IPS-15b (cell line): Measurements from ENCODE around the gene RNF14.

Experiments
- H3K27me3 ChIP-seq: one replicate; pipeline ENCODE4 v1.6.1; 2013; ENCODE audit warnings: low read length; ENCODE audit not compliant: control insufficient read depth, insufficient read depth
- H3K36me3 ChIP-seq: one replicate; pipeline ENCODE4 v1.6.1; 2013; ENCODE audit warnings: low read length; ENCODE audit not compliant: control insufficient read depth, insufficient read depth
- H3K4me1 ChIP-seq: one replicate; pipeline ENCODE4 v1.6.1; 2013; ENCODE audit warnings: mild to moderate bottlenecking, low read length; ENCODE audit not compliant: control insufficient read depth, insufficient read depth
- H3K4me3 ChIP-seq: one replicate; pipeline ENCODE4 v1.5.1; 2013; ENCODE audit warnings: low read depth, low read length
- H3K9ac ChIP-seq: one replicate; pipeline ENCODE4 v1.6.1; 2013; ENCODE audit warnings: low read depth, mild to moderate bottlenecking, low read length
- H3K9me3 ChIP-seq: one replicate; pipeline ENCODE4 v1.6.1; 2013; ENCODE audit warnings: mild to moderate bottlenecking, low read length; ENCODE audit not compliant: control insufficient read depth, insufficient read depth

Gene RNF14

DNA sequence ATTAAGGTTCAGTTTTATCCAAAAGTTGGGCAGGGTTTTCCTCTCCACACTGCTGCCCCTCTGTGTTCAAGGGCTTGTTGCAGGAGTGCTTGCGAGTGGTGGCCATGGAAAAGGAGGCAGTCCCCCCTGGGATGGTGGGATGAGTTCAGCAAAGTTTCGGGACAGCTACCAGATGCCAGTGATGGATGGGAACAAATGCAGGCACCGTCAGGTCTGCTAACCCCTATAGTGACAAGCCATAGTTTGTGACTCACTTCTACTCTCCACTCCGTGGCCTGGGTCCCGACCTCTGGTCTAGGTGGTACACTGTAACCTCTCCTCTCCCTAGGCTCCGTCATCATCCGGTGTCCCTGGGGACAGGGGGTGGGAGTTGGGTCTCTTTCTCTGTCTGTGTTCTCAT is 3.8 kb upstream of the RNF14 start:
- no peak overlapping the region for H3K4me3 ChIP-seq
- H3K9ac ChIP-seq, result no peak overlapping the region
- H3K4me1 ChIP-seq, result peaks cover 8% of the 10 kb centered on the region
- H3K36me3 ChIP-seq, result no peaks in the 10 kb centered on the region
- H3K9me3 ChIP-seq, result no peaks in the 10 kb centered on the region
- H3K27me3 ChIP-seq, result no peaks in the 10 kb centered on the region

DNA sequence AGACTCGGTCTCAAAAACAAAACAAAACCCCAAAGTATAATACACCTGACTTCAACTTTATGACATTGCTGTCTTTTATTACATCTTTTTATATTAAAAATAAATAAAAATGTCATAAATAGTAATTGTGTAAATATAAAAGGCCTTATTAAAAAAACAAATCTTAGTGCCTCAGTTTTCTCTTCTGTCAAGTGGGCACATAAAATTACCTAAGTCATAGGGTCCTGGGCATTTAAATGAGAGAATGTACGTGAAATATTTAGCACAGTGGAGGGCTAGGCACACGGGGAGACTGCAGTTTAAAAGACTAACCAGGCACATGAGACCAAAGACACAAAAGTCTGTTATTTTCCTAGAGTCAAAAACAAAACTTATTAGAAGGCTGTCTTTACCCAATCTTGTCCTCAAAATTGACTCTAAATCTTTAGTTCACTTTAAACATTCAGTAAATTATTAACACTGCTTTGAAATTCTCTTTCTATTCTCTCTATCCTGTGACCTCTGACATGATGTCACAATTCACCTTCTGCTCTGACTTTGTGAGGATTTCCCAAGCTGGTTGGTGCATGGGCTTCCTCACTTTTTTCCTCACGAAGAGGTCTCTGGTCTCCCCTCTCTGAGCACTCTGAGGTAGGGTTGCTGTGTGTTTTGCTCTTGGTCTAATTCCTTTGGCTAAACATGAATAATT is 2.5 kb upstream of the RNF14 start:
- H3K9ac ChIP-seq, result no peak overlapping the region
- no peak overlapping the region for H3K4me3 ChIP-seq
- H3K9me3 ChIP-seq, result no peaks in the 10 kb centered on the region
- no peaks in the 10 kb centered on the region for H3K27me3 ChIP-seq
- H3K4me1 ChIP-seq, result peaks cover 6% of the 10 kb centered on the region
- H3K36me3 ChIP-seq, result no peaks in the 10 kb centered on the region

DNA sequence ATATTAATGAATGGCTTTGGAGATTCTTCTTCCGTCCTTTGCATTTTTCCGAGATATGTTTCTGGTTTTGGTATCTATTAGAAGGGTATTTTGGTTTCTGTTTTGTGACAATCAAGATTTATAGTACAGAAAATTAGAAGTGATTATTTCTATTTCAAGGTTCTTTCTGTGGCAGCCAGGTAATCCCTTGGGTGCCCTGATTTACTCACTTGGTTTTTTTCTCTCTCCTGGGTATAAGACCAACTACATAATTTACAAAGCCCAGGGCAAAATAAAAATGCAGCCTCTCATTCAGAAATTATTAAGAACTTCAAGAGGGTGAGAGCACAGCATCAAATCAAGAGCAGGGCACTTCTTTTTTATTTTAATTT is 2.0 kb upstream of the RNF14 start:
- Histone ChIP-seq H3K4me3 (no peak overlapping the region), H3K9me3 (no peaks in the 10 kb centered on the region), H3K27me3 (no peaks in the 10 kb centered on the region), H3K36me3 (no peaks in the 10 kb centered on the region), H3K9ac (no peak overlapping the region), H3K4me1 (peaks cover 6% of the 10 kb centered on the region)

DNA sequence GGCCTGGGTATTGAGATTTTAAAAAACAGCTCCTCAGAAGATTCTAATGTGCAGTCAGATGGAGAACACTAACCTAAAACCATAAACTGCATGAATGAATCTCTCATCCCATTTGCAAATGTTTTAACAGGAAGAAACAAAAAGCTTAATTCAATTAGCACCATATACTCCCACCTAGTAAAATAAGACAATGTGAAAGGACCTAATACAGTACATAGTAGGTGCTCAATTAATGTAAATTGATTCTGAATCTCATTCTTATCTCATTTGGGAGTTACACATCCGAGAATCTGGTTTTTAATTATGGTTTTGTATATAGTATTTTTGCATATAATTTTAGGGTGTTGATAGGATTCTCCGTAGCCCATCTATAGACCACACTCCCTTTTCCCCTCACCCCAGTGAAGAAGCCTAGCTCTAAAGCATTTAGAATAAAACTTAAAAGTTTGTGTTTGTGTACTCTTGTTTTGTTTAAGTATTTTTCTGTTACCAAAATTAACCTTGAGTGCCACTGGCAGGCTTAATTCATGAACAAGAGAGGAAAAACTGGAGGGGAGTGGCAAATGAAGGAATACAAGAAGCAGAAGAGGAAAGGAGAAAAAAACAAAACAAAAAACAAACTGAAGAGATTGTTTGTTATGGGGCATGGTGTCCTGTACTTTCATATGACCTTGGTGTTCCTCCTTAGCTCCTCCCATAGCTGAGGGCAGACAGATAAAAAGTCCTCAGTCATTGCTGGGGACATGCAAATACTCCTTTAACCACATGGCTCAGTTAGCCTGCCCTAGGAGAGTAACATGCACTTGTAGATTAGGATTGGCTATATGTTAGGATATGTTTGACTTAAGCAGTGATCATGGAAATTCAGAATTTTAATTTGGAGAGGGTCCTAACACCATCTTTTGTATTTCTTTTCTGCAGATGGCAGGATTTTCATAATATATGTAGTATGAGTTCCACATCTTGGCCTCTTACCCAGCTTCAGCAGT is 1.2 kb downstream of the RNF14 start:
- H3K9me3 ChIP-seq, result no peaks in the 10 kb centered on the region
- H3K27me3 ChIP-seq, result no peaks in the 10 kb centered on the region
- no peaks in the 10 kb centered on the region for H3K36me3 ChIP-seq

DNA sequence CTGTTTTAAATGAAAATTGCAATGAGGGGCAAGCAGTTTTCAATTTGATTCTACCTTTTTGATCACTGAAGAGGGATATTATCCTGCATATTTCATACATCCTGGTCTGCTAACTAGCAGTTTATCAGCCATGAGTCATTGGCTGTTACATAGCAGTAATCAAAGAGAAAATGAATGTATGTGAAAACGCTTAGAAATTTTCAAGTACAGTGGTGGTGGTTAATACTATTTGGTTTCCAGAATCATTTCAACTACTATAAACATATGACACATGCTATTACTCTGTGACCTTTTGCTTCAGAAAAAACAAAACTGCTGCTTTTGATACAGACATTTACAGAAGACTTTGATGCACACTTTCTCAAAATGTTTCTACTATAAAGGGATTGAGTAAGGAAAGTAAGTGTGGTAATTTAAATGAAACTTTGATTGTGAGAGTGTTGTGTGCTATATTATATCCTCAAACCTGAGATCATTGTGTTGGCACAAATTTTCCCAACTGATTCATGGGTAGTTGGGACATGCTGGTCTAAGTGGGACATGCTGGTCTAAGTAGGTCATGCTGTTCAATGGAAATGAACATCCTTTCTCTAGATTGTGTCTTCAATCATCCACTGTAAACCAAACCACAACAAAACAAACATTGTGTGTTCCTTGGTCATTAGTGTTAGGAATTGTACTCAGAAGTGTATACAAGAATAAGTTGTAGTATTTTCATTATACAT is 5.1 kb downstream of the RNF14 start:
- no peaks in the 10 kb centered on the region for H3K36me3 ChIP-seq

More for the DNA sequence above, 1.2 kb downstream of the RNF14 start:
- peaks cover 6% of the 10 kb centered on the region for H3K4me1 ChIP-seq
- peak overlapping the region; percentile 57 for H3K9ac ChIP-seq
- peak overlapping the region; percentile 90 for H3K4me3 ChIP-seq

DNA sequence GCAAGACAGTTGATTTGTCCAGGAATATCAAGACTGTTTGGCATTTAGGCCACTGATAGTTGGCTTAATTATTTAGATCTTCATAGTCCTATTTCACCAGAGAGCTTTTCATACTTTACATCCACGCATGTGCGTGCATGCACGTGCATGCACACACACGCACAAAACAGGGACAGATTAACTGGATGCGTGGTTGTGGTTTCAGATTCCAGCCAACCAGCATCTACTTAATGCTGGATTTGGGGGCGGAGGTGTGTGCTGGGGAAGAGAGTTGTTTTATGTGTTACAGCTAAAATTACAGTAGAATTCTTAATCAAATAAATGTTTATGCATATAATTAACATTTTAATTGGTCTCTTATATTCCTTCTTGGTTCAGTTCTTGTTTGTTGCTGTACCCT is 7.3 kb downstream of the RNF14 start:
- no peak overlapping the region for H3K9ac ChIP-seq
- H3K4me3 ChIP-seq, result no peak overlapping the region
- H3K4me1 ChIP-seq, result no peaks in the 10 kb centered on the region
- no peaks in the 10 kb centered on the region for H3K27me3 ChIP-seq
- no peaks in the 10 kb centered on the region for H3K9me3 ChIP-seq
- peaks cover 5% of the 10 kb centered on the region for H3K36me3 ChIP-seq

More for the DNA sequence above, 5.1 kb downstream of the RNF14 start:
- peaks cover 3% of the 10 kb centered on the region for H3K4me1 ChIP-seq
- no peak overlapping the region for H3K4me3 ChIP-seq
- H3K9ac ChIP-seq, result no peak overlapping the region
- no peaks in the 10 kb centered on the region for H3K27me3 ChIP-seq
- no peaks in the 10 kb centered on the region for H3K9me3 ChIP-seq

DNA sequence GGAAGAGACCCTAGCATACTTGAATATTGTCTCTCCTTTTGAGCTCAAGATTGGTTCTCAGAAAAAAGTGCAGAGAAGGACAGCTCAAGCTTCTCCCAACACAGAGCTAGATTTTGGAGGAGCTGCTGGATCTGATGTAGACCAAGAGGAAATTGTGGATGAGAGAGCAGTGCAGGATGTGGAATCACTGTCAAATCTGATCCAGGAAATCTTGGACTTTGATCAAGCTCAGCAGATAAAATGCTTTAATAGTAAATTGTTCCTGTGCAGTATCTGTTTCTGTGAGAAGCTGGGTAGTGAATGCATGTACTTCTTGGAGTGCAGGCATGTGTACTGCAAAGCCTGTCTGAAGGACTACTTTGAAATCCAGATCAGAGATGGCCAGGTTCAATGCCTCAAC is 9.5 kb downstream of the RNF14 start:
- Histone ChIP-seq H3K27me3 (no peaks in the 10 kb centered on the region), H3K9me3 (no peaks in the 10 kb centered on the region), H3K4me1 (no peaks in the 10 kb centered on the region), H3K9ac (no peak overlapping the region), H3K4me3 (no peak overlapping the region), H3K36me3 (peaks cover 5% of the 10 kb centered on the region)

DNA sequence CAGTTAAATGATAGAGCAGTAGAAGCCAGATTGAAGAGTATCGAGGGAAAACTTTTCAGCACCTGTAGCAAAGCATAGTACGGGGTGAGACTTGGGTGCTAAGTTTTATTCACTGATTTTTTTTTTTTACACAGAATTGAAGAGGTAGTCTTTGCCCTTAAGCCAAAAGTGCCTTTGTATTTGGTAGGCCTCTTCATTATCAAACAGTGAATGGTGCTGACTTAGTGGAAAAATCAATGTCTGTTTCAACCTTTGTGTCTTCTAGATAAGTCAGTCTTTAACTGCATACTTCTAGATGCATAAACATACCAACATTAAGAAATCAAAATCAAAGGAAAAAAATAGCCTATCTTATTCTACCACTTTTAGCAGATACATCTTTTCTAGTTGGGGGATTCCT is 13.7 kb downstream of the RNF14 start:
- no peaks in the 10 kb centered on the region for H3K4me1 ChIP-seq
- H3K9ac ChIP-seq, result no peak overlapping the region
- no peaks in the 10 kb centered on the region for H3K27me3 ChIP-seq
- H3K4me3 ChIP-seq, result no peak overlapping the region
- peaks cover 10% of the 10 kb centered on the region for H3K36me3 ChIP-seq
- H3K9me3 ChIP-seq, result no peaks in the 10 kb centered on the region

DNA sequence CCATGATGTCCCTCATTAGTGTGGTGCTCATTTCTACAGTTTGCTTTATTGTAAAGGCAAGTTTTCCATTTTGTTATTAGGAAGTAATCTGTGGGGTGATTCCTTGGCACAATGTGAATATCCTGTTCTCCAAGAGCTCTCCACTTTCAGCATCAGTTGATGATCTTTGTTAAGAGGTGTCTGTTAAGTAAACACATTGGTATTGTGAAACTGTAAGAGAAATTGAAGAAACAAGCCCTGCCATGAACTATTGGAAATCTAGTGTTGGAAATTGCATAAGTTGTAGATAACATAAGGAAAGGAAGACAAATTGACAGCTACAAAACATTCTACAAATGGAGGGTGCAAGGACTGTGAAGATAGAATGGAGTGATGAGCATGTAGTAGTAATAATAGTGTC is 17.2 kb downstream of the RNF14 start:
- Histone ChIP-seq H3K9me3 (no peaks in the 10 kb centered on the region), H3K9ac (no peak overlapping the region), H3K36me3 (peaks cover 5% of the 10 kb centered on the region), H3K27me3 (no peaks in the 10 kb centered on the region), H3K4me1 (no peaks in the 10 kb centered on the region), H3K4me3 (no peak overlapping the region)

DNA sequence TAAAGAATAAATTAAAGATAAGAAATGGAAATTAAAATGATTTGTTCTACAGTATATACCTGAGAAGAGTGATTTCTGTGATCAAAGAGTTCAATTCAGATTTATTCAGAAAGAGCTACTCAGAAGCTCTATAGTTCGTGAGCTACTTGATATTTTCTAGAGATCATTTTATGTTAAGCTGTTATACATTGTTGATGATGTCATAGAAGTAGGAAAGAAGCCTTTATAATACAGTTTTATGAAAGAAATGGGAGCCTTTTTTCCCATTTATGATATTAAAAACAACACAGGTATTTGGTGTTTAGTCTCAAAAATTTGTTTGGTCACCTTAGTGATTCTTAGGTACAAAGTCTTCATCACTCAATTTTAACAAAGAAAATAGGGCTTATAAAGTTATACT is 20.8 kb downstream of the RNF14 start:
- Histone ChIP-seq H3K36me3 (peaks cover 5% of the 10 kb centered on the region), H3K4me1 (no peaks in the 10 kb centered on the region), H3K4me3 (no peak overlapping the region), H3K9ac (no peak overlapping the region), H3K9me3 (no peaks in the 10 kb centered on the region), H3K27me3 (no peaks in the 10 kb centered on the region)

DNA sequence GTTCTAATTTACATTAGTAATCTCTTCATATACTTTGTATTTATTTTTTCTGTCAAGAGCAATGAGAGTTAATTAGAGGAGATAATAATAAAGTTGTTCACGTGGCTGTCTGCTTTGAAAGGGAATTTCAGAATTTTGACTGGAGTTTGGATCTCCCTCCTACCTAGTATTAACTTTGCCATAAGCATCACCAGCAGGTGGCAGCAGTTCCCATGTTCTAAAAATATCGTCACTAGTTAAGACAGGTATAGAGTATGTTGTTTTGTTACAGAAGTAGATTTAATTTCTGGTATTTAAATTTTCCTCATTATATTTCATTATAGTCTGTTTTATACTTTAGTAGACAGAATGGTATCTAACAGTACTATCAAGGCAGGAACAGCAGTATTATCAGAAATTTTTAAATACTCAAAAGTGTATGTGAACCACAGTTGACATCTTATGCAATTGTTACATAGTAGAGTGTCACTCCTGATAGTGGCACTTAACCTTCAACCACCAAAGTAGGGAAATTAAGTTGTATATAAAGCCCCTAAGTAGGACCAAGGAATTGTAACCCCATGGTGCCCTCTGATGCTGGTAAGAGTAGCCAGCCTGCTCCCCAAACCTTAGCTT is 23.6 kb downstream of the RNF14 start:
- Histone ChIP-seq H3K4me1 (no peaks in the 10 kb centered on the region), H3K9ac (no peak overlapping the region), H3K4me3 (no peak overlapping the region), H3K9me3 (no peaks in the 10 kb centered on the region), H3K27me3 (no peaks in the 10 kb centered on the region), H3K36me3 (peaks cover 2% of the 10 kb centered on the region)
